Pancreas (tissue), 10 donors: Measurements from ENCODE around the gene INTS1. TPM values are rescaled to one million over a fixed set of nuclear protein-coding genes. Genes with fewer than 3 reads are reported as not detected.

ENCODE experiments used
- ATAC-seq, 4 donors: fragments of 200-7000 bp; cut with Tn5 transposase; one replicate each; pipeline versions ENCODE4 v1.8.0 to v1.9.1; 2020; ENCODE audit warnings: mild to moderate bottlenecking in 4 of 4, moderate library complexity in 4 of 4
- DNase-seq, 6 donors: peaks; one replicate each; pipeline ENCODE4 v3.0.0-alpha.2; 2020
- FAIRE-seq: peaks from 2 replicates; lab custom pipeline; 2012; peaks lifted over from hg19 to GRCh38; lab: Jason Lieb, UNC
- H3K27ac ChIP-seq, 4 donors: fragments of 200-600 bp; sonication (generic); 1 replicate in 3 of 4; 2 replicates in 1 of 4; pipeline versions ENCODE4 v1.5.0 to v1.8.0; 2020
- H3K27me3 ChIP-seq, 4 donors: fragments of 200-600 bp; one replicate each; pipeline ENCODE4 v1.8.0; 2021
- H3K36me3 ChIP-seq, 3 donors: fragments of 200-600 bp; sonication (generic) in 1 of 3; one replicate each; pipeline versions ENCODE4 v1.5.0 to v1.8.0; 2020 to 2021
- H3K4me1 ChIP-seq, 3 donors: fragments of 200-600 bp; one replicate each; pipeline ENCODE4 v1.8.0; 2021
- H3K4me3 ChIP-seq, 4 donors: fragments of 200-600 bp; sonication (generic) in 2 of 4; one replicate each; pipeline versions ENCODE4 v1.5.0 to v1.8.0; 2020 to 2021
- H3K9me3 ChIP-seq, 4 donors: fragments of 200-600 bp; one replicate each; pipeline ENCODE4 v1.8.0; 2021
- CTCF ChIP-seq, 4 donors: fragments of 200-600 bp; sonication (generic) in 3 of 4; IDR thresholded peaks; one replicate each; pipeline versions ENCODE4 v1.5.0 to v1.8.0; 2021; ENCODE audit warnings: antibody characterized with exemption in 4 of 4
- WGBS, 2 donors: extraction: QIAGEN DNeasy Blood & Tissue Kit; methylation state at CpG; one replicate each; pipeline ENCODE4 v1.1.7; 2013; 5-methylcytosine and 5-hydroxymethylcytosine counted together
- intact Hi-C, 3 donors: fragments of 100-400 bp; cut with DNase I; formaldehyde crosslinking; loops; one replicate each; pipeline versions ENCODE4 v1.11.1 to v1.14.2; 2022
- polyA plus RNA-seq, 2 donors: library from polyadenylated mRNA; stranded (reverse); fragments of 200-250 nt; gene quantifications; one replicate each; pipeline ENCODE4 v1.2.3, GENCODE V29; 2013
- total RNA-seq, 6 donors: library from RNA; stranded (reverse); fragmentation: NEBNext Ultra II Directional in 4 of 6; extraction: Animal tissue kit (Norgen Biotek cat#: 25700) in 4 of 6; gene quantifications; one replicate each; pipeline versions ENCODE4 v1.2.1 to v1.2.4, GENCODE V29; 2021 to 2023
- donor health status: healthy with polysubstance abuse.
- donor health status: DM: no; HTN: no; CAD: no; lungs with moderate emphysema.
- donor health status: DM: no; HTN: no; CAD: no.
- donor health status: control.
- donor health status: control.
- donor health status: Bipolar disorder and iron deficiency.
- donor health status: DM: yes; HTN: yes; CAD: no.
- donor health status: DM: no; HTN: no; CAD: no.
- donor health status: DM: no; HTN: no; CAD: no.
- donor health status: DM: yes; HTN: yes; CAD: no.

Gene INTS1
- total and polyA plus RNA-seq, 8 donors = 45.0 to 166 (median 62.2) TPM

GRCh38 chr7:1426474-1426873 is 77.7 kb downstream of the INTS1 start:
- Histone ChIP-seq H3K9me3 (no peaks in the 10 kb centered on the region), H3K27me3 (peaks cover 0 to 5% (median 0%) of the 10 kb centered on the region in 4 donors), H3K4me1 (no peaks in the 10 kb centered on the region), H3K36me3 (no peaks in the 10 kb centered on the region), H3K27ac (no peak overlapping the region), H3K4me3 (no peak overlapping the region)
- TF ChIP-seq CTCF (IDR thresholded peaks at IDR 0.05) = no peak
- WGBS, 2 donors = 82 to 92% methylated on average over 15 of the region's 15 CpGs
- FAIRE-seq (no peak), DNase-seq (no peak), ATAC-seq (no peak)
- intact Hi-C loops = no loop called here

- Histone ChIP-seq H3K4me3 (no peak overlapping the region), H3K9me3 (no peaks in the 10 kb centered on the region), H3K36me3 (no peaks in the 10 kb centered on the region), H3K27me3 (peaks cover 0 to 5% (median 0%) of the 10 kb centered on the region in 4 donors), H3K27ac (no peak overlapping the region), H3K4me1 (no peaks in the 10 kb centered on the region)
- peak in 1 of 4 donors; percentile 39 for ATAC-seq
- no peak for FAIRE-seq
- TF ChIP-seq CTCF (IDR thresholded peaks at IDR 0.05) = no peak
- WGBS, 2 donors = 62 to 72% methylated on average over 18 of the region's 18 CpGs
- peak in 1 of 6 donors; percentile 24 for DNase-seq
- intact Hi-C loops = no loop called here
Observed at GRCh38 chr7:1425292-1426136, 78.7 kb downstream of the INTS1 start.

GRCh38 chr7:1424041-1424440 is 80.1 kb downstream of the INTS1 start:
- H3K36me3 ChIP-seq = no peaks in the 10 kb centered on the region
- no peaks in the 10 kb centered on the region for H3K27me3 ChIP-seq
- no peak for TF ChIP-seq CTCF (IDR thresholded peaks at IDR 0.05)
- no peaks in the 10 kb centered on the region for H3K4me1 ChIP-seq
- 75 to 80% methylated on average over 12 of the region's 12 CpGs for WGBS, 2 donors
- H3K27ac ChIP-seq = no peak overlapping the region
- no peak for DNase-seq
- intact Hi-C loops = no loop called here
- FAIRE-seq = no peak
- no peaks in the 10 kb centered on the region for H3K9me3 ChIP-seq
- ATAC-seq = no peak
- no peak overlapping the region for H3K4me3 ChIP-seq

- FAIRE-seq (no peak), DNase-seq (no peak), ATAC-seq (no peak)
- Histone ChIP-seq H3K4me3 (no peak overlapping the region), H3K36me3 (no peaks in the 10 kb centered on the region), H3K27ac (no peak overlapping the region), H3K27me3 (no peaks in the 10 kb centered on the region), H3K4me1 (no peaks in the 10 kb centered on the region), H3K9me3 (no peaks in the 10 kb centered on the region)
- TF ChIP-seq CTCF (IDR thresholded peaks at IDR 0.05) = no peak
- WGBS, 2 donors = 37 to 52% methylated on average over 5 of the region's 5 CpGs
- intact Hi-C loops = no loop called here
Observed at GRCh38 chr7:1423264-1423811, 80.9 kb downstream of the INTS1 start.
